Keratinocyte (primary cell): ENCODE results near the gene MCM10.

Experiments used
- CTCF ChIP-seq, 3 experiments: IDR thresholded peaks in 1 of 3; conservative IDR thresholded peaks in 1 of 3; optimal IDR thresholded peaks in 1 of 3; 2 replicates in 2 of 3; 3 replicates in 1 of 3; pipeline versions ENCODE3 to v1.5.1; 2011; ENCODE audit warnings: low read length in 3 of 3, mild to moderate bottlenecking in 3 of 3, moderate library complexity in 2 of 3, control low read depth in 1 of 3, inconsistent platforms in 1 of 3; ENCODE audit not compliant: insufficient read depth in 2 of 3; ENCODE audit errors: extremely low read depth in 1 of 3
- EZH2 ChIP-seq: IDR thresholded peaks from one replicate; pipeline ENCODE4 v1.6.1; 2012; ENCODE audit warnings: inconsistent platforms, mild to moderate bottlenecking, low read length, moderate library complexity

- TF ChIP-seq CTCF (optimal IDR thresholded peaks at IDR 0.05 in 1 of 3, IDR thresholded peaks at IDR 0.05 in 1 of 3, conservative IDR thresholded peaks at IDR 0.05 in 1 of 3; ENCODE audit: extremely low read depth in 1 of 3, insufficient read depth in 2 of 3, low read length in 3 of 3) (no peak), EZH2 (no peak)
These were observed 33.7 kb downstream of the MCM10 start for GRCh38 chr10:13195016-13195415.
